Activated CD4-positive, alpha-beta T cell treated with anti-CD3 and anti-CD28 coated beads for 1 hour (primary cell): ENCODE data around the gene PDCD1.

Experiments used
- DNase-seq: peaks from one replicate; pipeline ENCODE4 v3.0.0-alpha.2; 2020

The PDCD1 gene

GRCh38 chr2:241895427-241895711, 36.7 kb upstream of the PDCD1 start:
- no peak for DNase-seq

- DNase-seq = no peak
Measured at GRCh38 chr2:241894681-241895426, 36.2 kb upstream of the PDCD1 start.

- no peak for DNase-seq
Measured at GRCh38 chr2:241894056-241894641, 35.5 kb upstream of the PDCD1 start.

- DNase-seq = no peak
Measured at GRCh38 chr2:241893265-241893664, 34.6 kb upstream of the PDCD1 start.

- DNase-seq = no peak
Measured at GRCh38 chr2:241892299-241893137, 33.8 kb upstream of the PDCD1 start.

- no peak for DNase-seq
Measured at GRCh38 chr2:241891988-241892298, 33.2 kb upstream of the PDCD1 start.

GRCh38 chr2:241891315-241891987, 32.8 kb upstream of the PDCD1 start:
- no peak for DNase-seq

GRCh38 chr2:241890524-241891235, 32.0 kb upstream of the PDCD1 start:
- no peak for DNase-seq

- DNase-seq = no peak
Measured at GRCh38 chr2:241888641-241889040, 29.9 kb upstream of the PDCD1 start.

- no peak for DNase-seq
Measured at GRCh38 chr2:241887806-241888522, 29.3 kb upstream of the PDCD1 start.

GRCh38 chr2:241886840-241887447, 28.2 kb upstream of the PDCD1 start:
- DNase-seq = no peak

- DNase-seq = no peak
Measured at GRCh38 chr2:241885946-241886643, 27.4 kb upstream of the PDCD1 start.

GRCh38 chr2:241885291-241885945, 26.7 kb upstream of the PDCD1 start:
- no peak for DNase-seq

GRCh38 chr2:241884951-241885290, 26.2 kb upstream of the PDCD1 start:
- DNase-seq = no peak

GRCh38 chr2:241882091-241882625, 23.5 kb upstream of the PDCD1 start:
- no peak for DNase-seq

GRCh38 chr2:241880311-241881073, 21.8 kb upstream of the PDCD1 start:
- no peak for DNase-seq

- DNase-seq = no peak
Measured at GRCh38 chr2:241879326-241879725, 20.6 kb upstream of the PDCD1 start.

GRCh38 chr2:241877989-241878970, 19.6 kb upstream of the PDCD1 start:
- DNase-seq = peak; percentile 60
